OCI-M2 (cell line): Measurements from ENCODE around the gene TMEM53.
A peak's percentile ranks its signal among the peaks of the same experiment; 100 is the strongest.
"Not testable (repeated sequence)": the region's sequence is repeated elsewhere in the genome, so short reads cannot be mapped to it uniquely, and the experiment has no call there.

ENCODE experiments used
- DNase-seq: peaks from one replicate; lab custom pipeline; 2025; ENCODE audit not compliant: unreplicated experiment; lab: John Stamatoyannopoulos, UW

The TMEM53 gene

GRCh38 chr1:44674113-44675000 is at the start of gene TMEM53, which contains the start of gene ARMH1:
TMEM53 (minus strand) TSS chr1:44674481; CDS start chr1:44674391, 90 bp downstream.
ARMH1 (plus strand) TSS chr1:44674714; CDS start chr1:44689698, 14,984 bp downstream.
- peak; percentile 61 for DNase-seq

GRCh38 chr1:44723496-44724295 is 49.4 kb upstream of the TMEM53 start:
- DNase-seq = no peak

- DNase-seq = no peak
Observed at GRCh38 chr1:44723064-44723463, 48.8 kb upstream of the TMEM53 start.

- no peak for DNase-seq
Observed at GRCh38 chr1:44721485-44722361, 47.4 kb upstream of the TMEM53 start.

- DNase-seq = no peak
Observed at GRCh38 chr1:44720281-44720680, 46.0 kb upstream of the TMEM53 start.

- no peak for DNase-seq
Observed at GRCh38 chr1:44719318-44719717, 45.0 kb upstream of the TMEM53 start.

GRCh38 chr1:44718091-44718490 is 43.8 kb upstream of the TMEM53 start:
- DNase-seq = no peak

GRCh38 chr1:44717653-44718052 is 43.4 kb upstream of the TMEM53 start:
- DNase-seq = no peak

- no peak for DNase-seq
Observed at GRCh38 chr1:44717156-44717555, 42.9 kb upstream of the TMEM53 start.

GRCh38 chr1:44714944-44715571 is 40.8 kb upstream of the TMEM53 start:
- peak; percentile 28 for DNase-seq

GRCh38 chr1:44714532-44714931 is 40.3 kb upstream of the TMEM53 start:
- DNase-seq = no peak

- no peak for DNase-seq
Observed at GRCh38 chr1:44713321-44713781, 39.1 kb upstream of the TMEM53 start.

GRCh38 chr1:44707959-44708831 is 33.9 kb upstream of the TMEM53 start:
- no peak for DNase-seq

- DNase-seq = no peak
Observed at GRCh38 chr1:44707112-44707881, 33.0 kb upstream of the TMEM53 start.

- DNase-seq = no peak
Observed at GRCh38 chr1:44705938-44706337, 31.7 kb upstream of the TMEM53 start.

- no peak for DNase-seq
Observed at GRCh38 chr1:44705470-44705869, 31.2 kb upstream of the TMEM53 start.

- DNase-seq = no peak
Observed at GRCh38 chr1:44701141-44701573, 26.9 kb upstream of the TMEM53 start.

- DNase-seq = no peak
Observed at GRCh38 chr1:44700573-44700972, 26.3 kb upstream of the TMEM53 start.

GRCh38 chr1:44699375-44699774 is 25.1 kb upstream of the TMEM53 start:
- DNase-seq = not testable (repeated sequence)
